HG02588 (cell line): ENCODE measurements around the gene SIRT4.
"Not testable (repeated sequence)": the region's sequence is repeated elsewhere in the genome, so short reads cannot be mapped to it uniquely, and the experiment has no call there.

ENCODE experiments used
- ATAC-seq: cut with Tn5 transposase; IDR thresholded peaks from one replicate; pipeline ENCODE4 v1.9.1; 2021; ENCODE audit warnings: mild to moderate bottlenecking, moderate library complexity; ENCODE audit not compliant: unreplicated experiment

Gene SIRT4, protein sequence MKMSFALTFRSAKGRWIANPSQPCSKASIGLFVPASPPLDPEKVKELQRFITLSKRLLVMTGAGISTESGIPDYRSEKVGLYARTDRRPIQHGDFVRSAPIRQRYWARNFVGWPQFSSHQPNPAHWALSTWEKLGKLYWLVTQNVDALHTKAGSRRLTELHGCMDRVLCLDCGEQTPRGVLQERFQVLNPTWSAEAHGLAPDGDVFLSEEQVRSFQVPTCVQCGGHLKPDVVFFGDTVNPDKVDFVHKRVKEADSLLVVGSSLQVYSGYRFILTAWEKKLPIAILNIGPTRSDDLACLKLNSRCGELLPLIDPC

DNA sequence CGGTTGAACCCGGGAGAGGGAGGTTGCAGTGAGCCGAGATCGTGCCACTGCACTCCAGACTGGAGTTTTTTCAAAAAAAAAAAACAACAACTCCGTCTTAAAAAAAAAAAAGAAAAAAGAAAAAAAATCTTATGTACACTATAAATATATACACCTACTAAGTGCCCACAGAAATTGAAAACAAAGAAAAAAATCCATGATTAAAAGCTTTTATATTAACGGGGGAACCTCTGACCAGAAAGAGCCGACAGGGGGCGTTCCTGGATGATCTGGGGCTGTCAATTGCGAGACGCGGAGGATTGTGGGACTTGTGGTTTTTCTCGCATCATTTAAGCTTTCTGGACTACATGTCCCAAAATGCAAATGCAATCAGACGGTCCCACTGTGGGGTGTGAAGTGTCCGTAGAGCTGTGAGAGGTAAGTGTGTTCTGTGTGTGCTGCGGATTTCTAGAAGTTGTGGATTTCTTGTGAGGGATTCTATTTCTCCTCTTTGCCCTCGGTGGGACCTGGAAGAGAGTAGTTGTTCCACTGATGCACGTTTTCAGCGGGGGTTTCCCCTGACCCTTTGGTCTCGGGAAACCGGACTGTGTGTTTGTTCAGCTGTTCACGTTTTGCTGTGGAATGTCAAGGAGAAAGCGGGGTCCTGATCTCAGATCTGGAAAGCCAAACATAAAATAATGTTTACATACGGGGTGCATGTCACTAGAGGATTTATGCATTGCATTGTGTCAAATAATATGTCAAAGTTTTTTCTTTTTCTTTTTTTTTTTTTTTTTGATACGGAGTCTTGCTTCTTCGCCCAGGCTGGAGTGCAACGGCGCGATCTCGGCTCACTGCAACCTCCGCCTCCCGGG lies at the start of gene SIRT4:
TSS of gene SIRT4 (plus strand) at position 360 of the 854 bp plus-strand sequence. CDS start 1,241 bp downstream, outside the sequence.
- ATAC-seq = peak; percentile 96

DNA sequence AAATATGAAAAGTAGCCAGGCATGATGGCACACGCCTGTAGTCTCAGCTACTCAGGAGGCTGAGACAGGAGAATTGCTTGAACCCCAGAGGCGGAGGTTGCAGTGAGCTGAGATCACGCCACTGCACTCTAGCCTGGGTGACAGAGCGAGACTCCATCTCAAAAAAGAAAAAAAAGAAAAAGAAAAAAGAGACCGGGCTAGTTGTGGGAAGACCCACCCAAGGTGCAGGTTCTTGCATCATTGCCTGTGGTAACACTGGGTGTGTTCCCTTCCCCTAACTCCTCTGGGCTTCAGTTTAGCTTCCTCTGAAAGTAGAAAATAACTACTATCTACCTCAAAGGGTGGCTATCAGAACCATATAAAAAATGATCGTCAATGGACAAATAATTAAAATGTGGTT lies 48.8 kb upstream of the SIRT4 start:
- ATAC-seq = not testable (repeated sequence)

DNA sequence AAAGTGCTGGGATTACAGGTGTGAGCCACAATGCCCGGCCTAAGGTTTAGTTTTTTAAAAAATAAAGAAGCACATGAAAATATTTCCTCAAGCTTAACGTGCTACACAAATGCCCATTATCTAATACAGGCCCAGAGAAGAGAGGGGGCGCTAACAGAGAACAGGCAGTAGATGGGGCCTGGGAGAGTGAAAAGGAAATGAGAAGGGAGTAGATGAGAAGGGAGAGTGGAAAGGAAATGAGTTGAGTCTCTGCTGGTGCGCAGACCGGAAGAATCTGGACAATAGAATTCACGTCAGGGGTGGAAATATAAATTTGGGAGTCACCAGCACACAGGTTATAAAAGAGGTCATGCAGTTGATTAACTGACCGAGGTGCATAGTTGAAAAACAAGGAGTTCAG lies 47.3 kb upstream of the SIRT4 start:
- no peak for ATAC-seq

DNA sequence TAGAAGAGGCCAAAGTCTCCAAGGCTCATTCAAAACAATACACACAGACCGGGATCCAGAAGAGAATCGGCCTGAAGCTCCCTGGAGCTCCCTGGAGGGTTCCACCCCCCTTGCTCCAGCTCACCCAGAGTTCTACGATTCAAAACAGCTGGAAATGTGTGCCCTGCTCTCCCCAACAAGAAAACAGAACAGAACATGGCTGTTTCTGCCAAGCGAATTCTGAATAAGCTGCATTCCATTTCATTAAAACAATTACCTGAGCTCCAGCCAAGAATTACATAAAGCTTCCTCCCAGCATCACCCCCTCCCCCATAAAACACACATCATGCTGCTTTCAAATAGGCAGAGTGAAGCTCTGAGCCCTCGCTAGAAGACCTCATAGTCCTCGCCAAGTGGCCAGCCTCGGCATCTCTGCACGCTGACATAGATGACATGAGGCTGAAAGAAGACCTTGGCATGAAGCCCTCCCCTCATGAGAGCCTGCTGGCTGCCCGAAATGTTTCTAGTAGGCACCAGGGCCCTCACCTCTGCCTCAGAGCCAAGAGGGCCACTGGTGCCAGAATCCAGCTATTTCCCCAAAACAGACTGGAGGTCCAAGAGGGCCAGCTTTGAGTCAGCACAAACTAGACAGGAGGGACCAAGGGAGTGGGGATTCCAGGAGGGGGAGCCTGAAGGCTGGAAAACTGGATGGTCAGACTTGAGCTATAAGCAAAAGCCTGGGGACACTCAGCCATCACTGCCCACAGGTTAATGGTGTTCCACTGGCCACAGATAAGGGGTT lies 44.9 kb upstream of the SIRT4 start:
- ATAC-seq = no peak

DNA sequence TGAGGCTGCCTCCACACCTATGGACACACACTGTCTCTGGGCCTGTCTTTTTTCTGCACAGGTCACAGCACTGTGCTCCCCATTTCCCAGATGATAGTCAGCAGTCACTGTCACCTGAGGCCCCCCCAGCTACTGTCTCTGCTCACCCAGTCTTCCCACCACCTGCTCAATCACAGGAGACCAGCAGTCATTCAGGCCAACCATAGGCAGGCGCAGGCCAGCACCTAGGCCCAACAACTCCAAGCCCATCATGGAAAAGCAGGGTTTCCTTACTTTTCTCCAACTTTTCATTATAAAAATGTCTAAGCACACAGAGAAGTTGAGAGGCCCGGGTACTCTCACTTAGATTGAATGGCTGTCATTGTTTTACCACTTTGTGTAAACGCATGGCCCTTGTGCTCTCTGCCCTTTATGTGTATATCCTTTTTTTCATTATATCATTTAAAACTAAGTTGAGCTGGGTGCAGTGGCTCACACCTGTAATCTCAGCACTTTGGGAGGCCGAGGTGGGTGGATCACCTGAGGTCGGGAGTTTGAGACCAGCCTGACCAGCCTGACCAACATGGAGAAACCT lies 43.7 kb upstream of the SIRT4 start:
- ATAC-seq = no peak

DNA sequence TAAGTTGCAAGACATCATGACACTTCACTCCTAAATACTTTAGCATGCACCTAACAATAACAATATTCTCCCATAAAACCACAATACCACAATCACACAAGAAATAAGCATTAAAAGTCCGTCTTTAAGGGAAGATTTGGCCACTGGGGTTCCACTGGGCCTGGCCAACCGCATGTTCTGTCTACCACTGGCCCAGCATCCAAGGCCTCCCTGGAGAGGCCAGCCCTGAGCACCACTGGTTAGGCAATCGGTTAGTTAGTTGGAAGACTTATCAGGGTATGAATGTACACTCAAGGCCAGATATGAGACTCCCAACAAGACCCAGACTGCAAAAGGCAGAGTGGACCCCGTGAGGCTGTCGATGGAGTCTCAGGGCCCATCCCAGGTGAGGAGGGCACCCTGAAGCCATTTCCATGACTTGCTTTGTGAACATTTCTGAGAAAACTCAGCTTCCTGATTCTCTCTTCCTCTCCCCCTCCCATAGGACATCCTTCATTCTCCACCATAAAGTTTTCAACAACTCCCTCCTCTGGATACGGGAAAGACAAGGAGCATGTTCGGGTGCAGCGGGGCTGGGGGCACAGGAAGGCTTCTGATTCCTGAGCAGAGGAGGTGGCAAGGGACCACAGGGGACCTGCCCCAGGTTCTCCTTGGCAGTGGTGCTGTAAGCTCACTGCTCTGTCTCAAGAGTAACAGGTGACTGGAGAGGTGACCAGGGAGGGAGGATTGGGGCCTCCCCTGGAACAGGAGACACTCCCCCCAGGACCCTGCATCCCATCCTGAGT lies 42.5 kb upstream of the SIRT4 start:
- ATAC-seq = no peak

DNA sequence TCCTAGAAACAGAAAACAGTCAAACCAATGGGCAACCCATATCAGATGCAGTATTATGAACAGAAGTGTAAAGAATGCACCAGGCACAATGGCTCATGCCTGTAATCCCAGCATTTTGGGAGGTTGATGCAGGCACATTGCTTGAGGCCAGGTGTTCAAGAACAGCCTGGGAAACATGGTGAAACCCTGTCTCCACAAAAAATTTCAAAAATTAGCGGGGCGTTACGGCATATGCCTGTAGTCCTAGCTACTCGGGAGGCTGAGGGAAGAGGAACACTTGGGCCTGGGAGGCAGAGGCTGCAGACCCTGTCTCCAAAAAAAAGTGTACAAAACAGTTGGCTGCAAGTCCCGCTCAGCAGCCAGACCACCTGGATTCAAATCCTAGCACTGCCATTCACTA lies 41.5 kb upstream of the SIRT4 start:
- ATAC-seq = no peak

DNA sequence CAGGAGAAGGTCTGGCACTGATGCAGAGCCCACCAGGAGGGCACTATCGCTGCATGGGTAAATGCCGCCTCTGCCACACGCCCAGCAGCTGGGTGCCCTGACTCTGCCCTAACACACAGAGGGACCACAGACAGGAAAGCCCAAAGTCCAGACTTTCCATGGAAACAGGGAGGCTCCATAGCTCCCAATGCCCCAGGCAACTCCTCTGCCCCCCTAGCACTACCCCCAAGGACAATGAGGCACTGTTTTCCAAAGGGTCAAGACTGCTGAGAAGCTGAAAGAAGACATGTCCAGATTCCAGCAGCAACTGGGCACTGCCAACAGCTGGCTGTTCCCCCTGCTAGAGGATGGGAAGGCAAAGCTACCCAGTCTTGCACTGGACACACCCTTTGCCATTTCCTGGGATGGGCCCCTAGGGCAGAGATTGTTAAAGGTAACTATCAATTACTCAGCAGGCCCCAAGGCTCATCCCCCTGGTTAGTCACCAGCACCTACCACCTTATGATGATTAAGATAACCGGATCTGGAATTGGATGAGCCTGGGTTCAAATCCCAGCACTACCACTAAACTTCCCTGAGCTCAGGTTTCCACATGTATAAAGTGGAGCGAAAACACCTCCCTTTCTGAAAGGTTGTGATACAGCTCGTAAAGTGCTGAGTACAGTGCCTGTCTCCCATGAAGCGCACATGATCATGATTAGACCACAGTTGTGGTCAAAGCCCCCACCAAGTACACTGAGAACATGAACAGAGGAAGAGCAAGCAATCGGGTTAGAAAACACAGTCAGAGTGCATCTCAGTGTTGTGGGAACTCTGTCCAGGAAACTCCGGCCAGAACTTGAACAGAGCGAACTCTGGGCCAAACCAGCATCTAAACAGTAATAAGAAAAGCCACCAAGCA lies 39.9 kb upstream of the SIRT4 start:
- no peak for ATAC-seq

DNA sequence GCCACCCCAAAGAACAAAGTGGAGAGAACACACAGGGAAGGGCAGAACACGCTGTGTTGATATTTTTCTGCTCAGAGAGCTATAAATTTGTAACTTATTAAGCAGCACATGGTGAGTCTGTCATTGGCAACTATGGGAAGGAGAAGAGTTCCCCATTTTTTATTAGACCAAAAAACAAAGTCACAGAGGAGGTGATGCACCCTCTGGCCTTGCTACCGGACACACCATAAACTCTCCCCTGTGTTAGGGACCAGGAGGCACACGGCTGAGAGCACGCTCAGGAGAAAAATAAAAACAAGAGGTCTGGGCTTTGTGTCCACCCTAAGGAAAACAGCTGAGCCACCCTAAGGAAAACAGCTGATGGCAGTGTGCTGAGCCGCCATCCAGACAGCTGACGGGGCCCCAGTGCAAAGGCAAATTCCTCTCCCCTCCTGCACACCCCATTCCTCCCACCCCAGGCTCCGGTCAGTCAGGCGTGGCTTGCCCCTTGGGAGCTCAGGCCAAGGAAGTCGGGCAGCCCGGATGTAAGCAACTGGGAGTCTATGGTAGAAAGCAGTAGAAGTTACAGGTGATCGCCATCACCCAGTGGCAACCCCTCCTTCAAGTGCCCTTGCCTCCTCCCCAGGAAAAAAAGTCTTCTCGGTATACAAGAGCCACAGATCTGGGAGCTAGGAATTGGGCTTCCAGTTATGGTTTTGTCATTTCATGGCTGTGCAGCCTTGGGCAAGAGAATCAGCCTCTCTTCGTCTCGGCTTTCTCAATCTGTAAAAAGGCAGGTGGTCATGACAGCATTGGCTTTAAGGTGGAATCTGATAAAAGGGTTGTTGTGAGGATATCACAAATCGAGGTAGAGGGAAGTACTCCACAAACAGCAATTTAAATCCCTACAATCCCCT lies 39.0 kb upstream of the SIRT4 start:
- no peak for ATAC-seq

DNA sequence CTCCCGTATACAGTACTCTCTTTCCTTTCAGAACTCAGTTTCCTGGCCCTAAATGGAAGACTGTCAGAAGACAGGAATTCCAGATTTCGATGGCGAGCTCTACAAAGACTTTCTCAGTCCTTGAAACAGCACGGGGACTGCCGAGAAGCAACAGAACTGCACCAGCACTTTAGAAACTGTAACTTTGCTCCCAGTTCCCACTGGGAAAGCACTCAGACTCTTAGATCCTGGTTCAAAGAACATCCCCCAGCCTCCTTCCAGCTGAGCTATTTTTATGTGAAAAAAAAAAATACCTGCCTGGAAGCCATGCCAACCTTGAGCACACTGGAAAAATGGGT lies 38.4 kb upstream of the SIRT4 start:
- no peak for ATAC-seq

DNA sequence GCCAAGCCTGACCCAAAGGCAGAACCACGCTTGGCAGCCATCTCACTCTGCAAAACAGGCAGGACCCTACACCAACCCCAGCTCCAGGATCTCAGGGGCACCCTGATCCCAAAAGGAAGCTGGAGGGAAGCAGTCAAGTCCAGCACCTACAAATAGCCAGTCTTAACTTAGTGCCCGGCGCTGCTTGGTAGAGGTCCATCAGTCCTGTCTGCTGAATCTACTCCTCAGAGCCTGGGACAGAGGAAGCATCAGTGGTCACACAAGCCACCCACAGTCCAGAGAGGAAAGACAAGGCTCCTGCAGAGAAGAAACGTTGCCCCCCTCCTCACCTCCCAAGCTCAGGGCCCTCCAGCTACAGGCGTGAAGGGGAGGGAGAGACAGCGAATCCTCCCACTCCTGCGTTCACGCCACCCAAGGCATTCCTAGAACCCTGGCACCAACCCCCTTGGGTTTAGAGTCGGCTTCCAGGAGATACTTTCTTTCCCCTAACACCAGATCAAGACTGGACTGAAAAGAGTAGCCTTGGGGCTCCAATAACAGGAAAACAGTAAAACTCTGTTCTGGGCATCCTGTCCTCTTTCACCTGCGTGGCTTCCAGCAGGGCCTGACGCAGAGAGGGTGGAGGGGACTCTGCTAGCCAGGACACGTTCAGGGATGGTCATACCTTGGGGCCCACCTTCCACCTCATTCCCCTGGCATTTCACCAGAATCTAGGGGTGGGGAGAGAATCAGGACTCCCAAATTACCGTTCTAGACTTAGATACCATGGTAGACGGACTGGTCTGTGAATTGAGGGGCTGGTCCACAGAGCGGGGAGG lies 37.8 kb upstream of the SIRT4 start:
- ATAC-seq = no peak

DNA sequence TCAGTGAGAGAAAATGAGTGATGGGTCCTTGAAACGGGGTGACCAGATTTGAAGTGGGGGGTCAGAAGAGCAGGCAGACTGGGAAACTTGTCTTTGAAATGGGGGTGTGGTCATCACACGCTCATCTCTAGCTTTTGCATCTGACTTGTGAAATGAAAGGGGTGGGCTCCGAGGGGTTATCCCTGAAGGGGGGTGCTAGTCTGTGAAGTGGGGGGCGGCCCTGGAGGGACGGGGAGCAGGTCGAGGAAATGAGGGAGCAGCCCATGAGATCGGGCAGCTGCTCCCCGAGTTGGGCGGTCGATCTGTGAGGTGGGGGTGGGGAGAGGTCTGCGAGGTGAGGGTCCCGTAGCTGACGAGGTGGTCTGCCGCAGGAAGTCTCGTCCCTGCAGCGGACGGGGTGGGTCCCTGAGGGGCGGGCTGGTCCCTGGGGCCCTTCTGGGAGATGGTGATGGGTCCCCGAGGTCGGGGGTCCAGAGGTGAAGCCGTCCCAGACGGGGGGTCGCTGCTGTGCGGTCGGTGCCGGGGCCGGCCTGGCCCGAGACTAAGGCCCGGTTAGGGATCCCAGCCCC lies 37.1 kb upstream of the SIRT4 start:
- ATAC-seq = no peak

DNA sequence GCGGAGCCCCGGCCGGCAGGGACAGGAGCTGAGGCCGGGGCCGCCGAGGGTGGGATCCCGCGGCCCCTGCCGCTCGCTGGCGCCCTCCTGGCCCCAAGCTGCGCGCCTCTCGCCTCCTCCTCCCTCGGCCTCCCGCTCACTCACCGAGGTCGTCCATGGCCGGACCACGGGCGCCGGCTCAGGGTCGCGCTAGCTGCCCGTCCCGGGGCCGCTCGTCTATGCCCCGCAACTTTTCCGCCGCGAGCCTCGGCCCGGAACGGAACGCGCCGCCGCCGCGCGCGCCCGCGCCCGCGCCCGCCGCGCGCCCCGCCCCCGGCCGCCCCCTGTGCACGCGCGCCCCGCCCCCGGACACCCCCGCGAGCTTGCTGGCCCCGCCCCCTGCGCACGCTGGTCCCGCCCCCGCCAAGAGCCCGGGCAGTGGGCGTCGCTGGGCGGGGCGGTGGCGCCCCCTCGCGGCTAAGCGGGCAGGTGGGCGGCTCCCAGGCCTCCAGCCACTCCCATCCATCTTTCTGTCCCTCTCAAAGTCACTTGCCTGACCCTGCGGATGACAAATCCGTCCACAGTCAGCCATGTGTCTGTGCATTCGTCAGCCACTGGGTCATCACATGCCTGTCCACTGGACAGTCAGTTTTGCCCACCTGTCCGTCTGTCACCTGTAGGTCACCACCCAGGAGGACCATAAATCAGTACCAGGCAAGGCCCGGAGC lies 36.5 kb upstream of the SIRT4 start, which contains the start of gene PXN:
TSS of gene PXN (minus strand) at position 258 of the 707 bp plus-strand sequence. CDS start at position 157, 101 bp downstream.
- peak; percentile 70 for ATAC-seq

DNA sequence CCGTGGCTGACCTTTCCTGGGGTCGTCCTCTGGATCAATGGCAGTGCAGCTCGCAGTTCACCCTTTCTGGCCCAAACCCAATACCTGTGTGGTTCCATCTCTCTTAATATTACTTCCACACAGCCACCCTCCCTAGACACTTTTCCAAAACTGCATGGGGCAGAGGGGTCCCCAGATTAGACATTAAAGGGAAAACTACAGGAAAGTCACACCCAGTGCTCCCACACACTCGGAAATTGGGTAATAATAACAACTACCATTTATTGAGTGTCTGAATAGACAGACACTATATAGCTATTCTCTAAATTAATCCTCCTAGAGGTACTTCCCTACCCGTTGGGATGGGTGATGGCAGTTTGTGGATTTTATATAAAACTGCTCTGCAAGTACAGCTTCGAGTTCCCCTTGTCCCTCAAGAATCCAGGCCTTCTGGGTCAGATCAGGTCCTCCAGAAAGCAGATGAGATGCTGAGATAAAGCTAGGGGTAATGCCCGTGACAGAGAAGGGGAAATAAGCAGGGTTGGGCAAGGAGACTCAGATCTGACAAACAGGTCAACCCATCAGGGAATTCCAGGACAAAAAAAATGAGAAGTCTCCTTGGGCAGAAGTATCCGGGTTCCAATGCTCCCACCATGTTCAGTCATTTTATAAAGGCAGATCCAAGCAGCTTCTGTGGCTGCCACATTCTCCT lies 35.8 kb upstream of the SIRT4 start:
- no peak for ATAC-seq

DNA sequence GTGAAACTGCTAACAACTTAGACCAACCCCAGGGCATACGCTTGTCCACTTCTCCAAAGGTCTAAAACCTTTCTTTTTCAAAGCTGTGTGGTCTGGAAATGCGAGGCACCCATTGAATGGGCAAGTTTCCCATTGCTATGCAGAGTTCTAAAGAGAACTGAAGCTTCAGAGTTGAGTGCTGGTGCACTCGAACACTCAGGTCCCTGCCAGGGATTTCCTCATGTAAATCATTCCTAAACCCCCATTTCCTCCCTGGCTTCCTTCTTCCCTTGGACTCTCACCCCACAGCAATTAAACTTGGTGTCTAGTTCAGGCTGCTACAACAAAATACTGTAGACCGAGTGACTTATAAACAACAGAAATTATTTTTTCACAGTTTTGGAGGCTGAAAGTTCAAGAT lies 34.4 kb upstream of the SIRT4 start:
- ATAC-seq = no peak

DNA sequence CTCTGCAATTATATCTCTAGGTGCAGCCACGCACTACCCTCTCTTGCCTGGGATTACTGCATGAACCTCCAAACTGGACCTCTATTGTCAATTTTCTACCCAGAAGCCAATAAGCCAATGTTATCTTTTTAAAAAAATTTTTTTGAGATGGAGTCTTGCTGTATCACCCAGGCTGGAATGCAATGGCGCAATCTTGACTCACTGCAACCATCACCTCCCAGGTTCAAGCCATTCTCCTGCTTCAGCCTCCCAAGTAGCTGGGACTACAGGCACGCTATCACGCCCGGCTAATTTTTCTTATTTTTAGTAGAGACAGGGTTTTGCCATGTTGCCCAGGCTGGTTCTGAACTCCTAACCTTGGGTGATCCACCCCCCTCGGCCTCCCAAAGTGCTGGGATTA lies 25.4 kb upstream of the SIRT4 start:
- no peak for ATAC-seq
